GM18868 (cell line): ENCODE results near the gene KATNAL1.

Experiments used
- ATAC-seq: cut with Tn5 transposase; IDR thresholded peaks from one replicate; pipeline ENCODE4 v1.9.1; 2021; ENCODE audit warnings: mild to moderate bottlenecking, moderate library complexity; ENCODE audit not compliant: unreplicated experiment

KATNAL1 gene

GRCh38 chr13:30333616-30334015, 26.3 kb upstream of the KATNAL1 start:
- no peak for ATAC-seq

- ATAC-seq: peak; percentile 76
Measured at GRCh38 chr13:30332456-30333143, 25.2 kb upstream of the KATNAL1 start.

- ATAC-seq: no peak
Measured at GRCh38 chr13:30331331-30331771, 24.0 kb upstream of the KATNAL1 start.

GRCh38 chr13:30329009-30329585, 21.7 kb upstream of the KATNAL1 start:
- no peak for ATAC-seq

GRCh38 chr13:30325668-30326067, 18.3 kb upstream of the KATNAL1 start:
- ATAC-seq: no peak

GRCh38 chr13:30323524-30323923, 16.2 kb upstream of the KATNAL1 start:
- no peak for ATAC-seq

GRCh38 chr13:30322428-30322827, 15.1 kb upstream of the KATNAL1 start:
- ATAC-seq: no peak

- ATAC-seq: no peak
Measured at GRCh38 chr13:30321256-30321655, 13.9 kb upstream of the KATNAL1 start.

- no peak for ATAC-seq
Measured at GRCh38 chr13:30319655-30320054, 12.3 kb upstream of the KATNAL1 start.

GRCh38 chr13:30319130-30319529, 11.8 kb upstream of the KATNAL1 start:
- no peak for ATAC-seq

GRCh38 chr13:30318026-30318425, 10.7 kb upstream of the KATNAL1 start:
- no peak for ATAC-seq

- ATAC-seq: no peak
Measured at GRCh38 chr13:30314562-30314961, 7.2 kb upstream of the KATNAL1 start.

GRCh38 chr13:30314069-30314468, 6.7 kb upstream of the KATNAL1 start:
- ATAC-seq: no peak

- peak; percentile 64 for ATAC-seq
Measured at GRCh38 chr13:30313311-30313710, 6.0 kb upstream of the KATNAL1 start.

GRCh38 chr13:30312904-30313303, 5.6 kb upstream of the KATNAL1 start:
- ATAC-seq: peak; percentile 8

- ATAC-seq: no peak
Measured at GRCh38 chr13:30308548-30308947, 1.2 kb upstream of the KATNAL1 start.

GRCh38 chr13:30307971-30308290, 580 bp upstream of the KATNAL1 start:
- no peak for ATAC-seq

- ATAC-seq: peak; percentile 74
Measured at GRCh38 chr13:30306762-30307193, 573 bp downstream of the KATNAL1 start.

- no peak for ATAC-seq
Measured at GRCh38 chr13:30305456-30305970, 1.8 kb downstream of the KATNAL1 start.

- no peak for ATAC-seq
Measured at GRCh38 chr13:30303269-30303668, 4.1 kb downstream of the KATNAL1 start.

- ATAC-seq: no peak
Measured at GRCh38 chr13:30301827-30302226, 5.5 kb downstream of the KATNAL1 start.

GRCh38 chr13:30300596-30300995, 6.8 kb downstream of the KATNAL1 start:
- ATAC-seq: no peak

- ATAC-seq: no peak
Measured at GRCh38 chr13:30299786-30300185, 7.6 kb downstream of the KATNAL1 start.
